HG02943 (cell line): ENCODE results near the gene BLACAT1.
"Not testable (repeated sequence)": the region's sequence is repeated elsewhere in the genome, so short reads cannot be mapped to it uniquely, and the experiment has no call there.

Source experiments
- ATAC-seq: cut with Tn5 transposase; IDR thresholded peaks from one replicate; pipeline ENCODE4 v1.9.1; 2021; ENCODE audit warnings: mild to moderate bottlenecking, low read depth, moderate library complexity; ENCODE audit not compliant: unreplicated experiment

Gene BLACAT1

GRCh38 chr1:205421798-205422197 lies 34.0 kb downstream of the BLACAT1 start, which contains the start of gene LEMD1:
Gene LEMD1, minus strand, starts transcription at chr1:205422056. Its CDS starts 1,520 bp downstream, at chr1:205420536.
- ATAC-seq: no peak

- no peak for ATAC-seq
These were observed 34.9 kb downstream of the BLACAT1 start for GRCh38 chr1:205420938-205421337.

DNA sequence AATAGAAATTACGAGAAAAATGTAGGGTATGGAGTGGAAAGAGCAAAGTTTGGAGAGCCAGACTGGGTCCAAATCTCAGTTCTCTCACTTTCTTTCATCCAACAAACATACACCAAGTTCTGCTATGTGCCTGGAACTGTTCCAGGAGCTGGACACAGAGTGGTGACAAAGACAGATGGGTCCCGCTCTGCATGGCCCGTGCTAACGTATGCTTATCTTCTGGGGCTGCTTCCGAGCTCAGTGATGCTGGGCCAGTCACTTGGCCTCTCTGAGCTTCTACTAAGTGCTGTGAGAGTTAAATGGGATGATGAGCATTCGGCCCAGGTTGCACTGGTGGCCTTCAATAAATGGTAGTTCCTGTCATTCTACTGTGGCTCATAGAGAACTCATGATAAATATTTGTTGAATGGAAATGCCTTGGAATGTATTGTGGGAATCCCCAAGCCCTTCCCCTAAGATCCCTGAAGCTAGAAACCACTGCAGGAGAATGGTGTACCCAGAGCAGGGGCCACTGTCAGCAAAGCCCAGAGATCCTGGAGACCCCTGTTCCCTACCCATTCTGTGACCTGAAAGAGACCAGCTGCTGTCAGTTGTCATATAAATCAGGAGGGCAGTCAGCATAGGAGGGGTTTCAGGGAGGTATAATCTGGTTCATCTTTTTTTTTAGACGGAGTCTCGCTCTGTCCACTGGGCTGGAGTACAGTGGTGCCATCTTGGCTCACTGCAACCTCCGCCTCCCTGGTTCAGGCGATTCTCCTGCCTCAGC lies 37.8 kb downstream of the BLACAT1 start:
- no peak for ATAC-seq

DNA sequence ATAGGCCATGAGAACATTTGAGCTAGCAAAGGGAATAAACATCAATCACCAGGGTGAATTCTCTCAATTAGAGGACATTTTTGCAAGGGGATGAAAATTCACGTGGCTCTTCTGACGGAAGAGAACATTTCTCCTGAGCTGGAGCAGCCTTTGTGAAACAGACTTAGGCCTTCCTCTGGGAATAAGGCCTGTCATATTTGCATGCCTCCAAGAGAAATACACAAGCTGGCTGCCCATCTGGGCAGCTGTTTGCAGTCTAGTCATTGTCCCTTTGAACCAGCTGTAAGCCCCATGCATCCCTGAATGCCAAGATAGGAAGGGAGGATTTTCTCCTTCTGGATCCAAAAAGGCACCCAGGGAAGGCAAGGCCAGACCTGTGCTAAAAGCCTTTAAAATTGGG lies 39.5 kb downstream of the BLACAT1 start:
- ATAC-seq: no peak

DNA sequence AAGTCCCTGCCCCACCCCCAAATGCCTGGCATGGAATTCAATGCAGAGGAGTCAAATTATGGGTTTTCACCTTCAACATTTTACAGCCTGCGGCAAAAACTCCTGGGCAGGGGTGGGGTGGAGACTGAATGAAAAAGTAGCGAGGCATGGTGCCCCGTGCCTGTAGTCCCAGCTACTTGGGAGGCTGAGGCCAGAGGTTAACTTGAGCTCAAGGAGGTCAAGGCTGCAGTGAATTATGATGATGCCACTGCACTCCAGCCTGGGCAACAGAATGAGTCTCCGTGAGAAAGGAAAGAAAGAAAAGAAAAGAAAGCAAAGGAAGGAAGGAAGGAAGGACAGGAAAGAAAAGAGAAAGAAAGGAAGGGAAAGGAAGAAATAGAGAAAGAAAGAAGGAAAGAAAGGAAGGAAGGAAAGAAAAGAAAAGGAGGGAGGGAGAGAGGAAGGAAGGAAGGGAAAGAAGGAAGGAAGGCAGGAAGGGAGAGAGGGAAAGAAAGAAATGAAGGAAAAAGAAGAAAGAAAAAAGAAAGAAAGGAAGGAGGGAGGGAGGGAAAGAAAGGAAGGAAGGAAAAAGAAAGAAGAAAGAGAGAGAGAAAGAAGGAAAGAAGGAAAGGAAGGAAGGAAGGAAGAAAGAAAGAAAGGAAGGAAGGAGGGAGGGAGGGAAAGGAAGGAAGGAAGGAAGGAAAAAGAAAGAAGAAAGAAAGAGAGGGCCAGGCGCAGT lies 45.1 kb downstream of the BLACAT1 start:
- ATAC-seq: no peak

- ATAC-seq: no peak
These were observed 47.9 kb downstream of the BLACAT1 start for GRCh38 chr1:205407970-205408369.

GRCh38 chr1:205406252-205406651 lies 49.6 kb downstream of the BLACAT1 start:
- ATAC-seq: not testable (repeated sequence)
